ENCODE measurements around the gene OS9.
"Not testable (repeated sequence)": the region's sequence is repeated elsewhere in the genome, so short reads cannot be mapped to it uniquely, and the experiment has no call there.

The OS9 gene

DNA sequence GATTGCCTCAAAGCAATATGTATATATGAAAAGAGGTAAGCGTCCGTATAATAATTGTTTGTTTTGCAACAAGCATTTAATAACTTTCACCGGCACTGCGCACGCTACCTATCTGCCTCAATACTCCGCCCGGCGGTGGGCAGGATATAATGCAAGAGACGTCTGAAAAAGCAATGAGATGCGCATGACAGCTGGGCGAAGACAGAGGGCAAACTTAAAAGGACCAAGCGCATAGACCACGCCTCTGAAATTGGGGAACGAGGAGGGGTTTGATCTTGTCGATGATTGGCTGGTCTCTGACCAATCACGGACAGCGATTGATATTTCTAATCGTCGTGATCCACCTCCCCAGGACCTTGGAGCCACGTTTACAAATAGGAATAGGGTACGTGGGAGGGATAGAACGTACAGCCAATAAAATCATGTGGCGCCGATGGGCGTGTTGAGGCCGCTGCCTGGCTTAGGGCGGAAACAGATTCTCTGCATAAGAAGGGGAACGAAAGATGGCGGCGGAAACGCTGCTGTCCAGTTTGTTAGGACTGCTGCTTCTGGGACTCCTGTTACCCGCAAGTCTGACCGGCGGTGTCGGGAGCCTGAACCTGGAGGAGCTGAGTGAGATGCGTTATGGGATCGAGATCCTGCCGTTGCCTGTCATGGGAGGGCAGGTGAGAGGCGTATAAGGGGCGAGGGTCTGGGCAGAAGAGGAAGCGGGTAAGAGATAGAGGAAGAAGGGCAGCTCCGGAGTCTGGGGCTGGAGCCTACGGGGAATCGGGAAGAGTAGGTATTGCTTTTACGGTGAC, at the start of gene OS9:
Gene OS9 (plus strand): TSS at position 474 of the 800 bp plus-strand sequence. CDS start 30 bp downstream, at position 504.
- peak; percentile 99 for DNase-seq

- DNase-seq: not testable (repeated sequence)
These were observed 47.8 kb upstream of the OS9 start for GRCh38 chr12:57645990-57646658.

DNA sequence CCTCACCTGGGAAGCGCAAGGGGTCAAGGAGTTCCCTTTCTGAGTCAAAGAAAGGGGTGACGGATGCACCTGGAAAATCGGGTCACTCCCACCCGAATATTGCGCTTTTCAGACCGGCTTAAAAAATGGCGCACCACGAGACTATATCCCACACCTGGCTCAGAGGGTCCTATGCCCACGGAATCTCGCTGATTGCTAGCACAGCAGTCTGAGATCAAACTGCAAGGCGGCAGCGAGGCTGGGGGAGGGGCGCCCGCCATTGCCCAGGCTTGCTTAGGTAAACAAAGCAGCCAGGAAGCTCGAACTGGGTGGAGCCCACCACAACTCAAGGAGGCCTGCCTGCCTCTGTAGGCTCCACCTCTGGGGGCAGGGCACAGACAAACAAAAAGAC, 47.3 kb upstream of the OS9 start:
- DNase-seq: not testable (repeated sequence)

- no peak for DNase-seq
These were observed 39.9 kb upstream of the OS9 start for GRCh38 chr12:57654042-57654441.

- no peak for DNase-seq
These were observed 38.2 kb upstream of the OS9 start for GRCh38 chr12:57655541-57656240.

DNA sequence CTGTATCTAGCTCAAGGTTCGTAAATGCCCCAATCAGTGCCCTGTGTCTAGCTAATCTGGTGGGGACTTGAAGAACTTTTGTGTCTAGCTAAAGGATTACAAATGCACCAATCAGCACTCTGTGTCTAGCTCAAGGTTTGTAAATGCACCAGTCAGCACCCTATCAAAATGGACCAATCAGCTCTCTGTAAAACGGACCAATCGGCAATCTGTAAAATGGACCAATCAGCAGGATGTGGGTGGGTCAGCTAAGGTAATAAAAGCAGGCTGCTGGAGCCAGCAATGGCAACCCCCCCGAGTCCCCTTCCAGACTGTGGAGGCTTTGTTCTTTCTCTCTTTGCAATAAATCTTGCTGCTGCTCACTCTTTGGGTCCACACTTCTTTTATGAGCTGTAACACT, 37.5 kb upstream of the OS9 start:
- DNase-seq: not testable (repeated sequence)

GRCh38 chr12:57657744-57658143, 36.2 kb upstream of the OS9 start:
- no peak for DNase-seq

GRCh38 chr12:57658890-57659289, 35.0 kb upstream of the OS9 start:
- DNase-seq: no peak

GRCh38 chr12:57661376-57661775, 32.6 kb upstream of the OS9 start:
- no peak for DNase-seq

- DNase-seq: not testable (repeated sequence)
These were observed 28.7 kb upstream of the OS9 start for GRCh38 chr12:57665066-57665820.

- no peak for DNase-seq
These were observed 27.0 kb upstream of the OS9 start for GRCh38 chr12:57666897-57667296.

GRCh38 chr12:57669691-57670090, 24.2 kb upstream of the OS9 start:
- DNase-seq: not testable (repeated sequence)

DNA sequence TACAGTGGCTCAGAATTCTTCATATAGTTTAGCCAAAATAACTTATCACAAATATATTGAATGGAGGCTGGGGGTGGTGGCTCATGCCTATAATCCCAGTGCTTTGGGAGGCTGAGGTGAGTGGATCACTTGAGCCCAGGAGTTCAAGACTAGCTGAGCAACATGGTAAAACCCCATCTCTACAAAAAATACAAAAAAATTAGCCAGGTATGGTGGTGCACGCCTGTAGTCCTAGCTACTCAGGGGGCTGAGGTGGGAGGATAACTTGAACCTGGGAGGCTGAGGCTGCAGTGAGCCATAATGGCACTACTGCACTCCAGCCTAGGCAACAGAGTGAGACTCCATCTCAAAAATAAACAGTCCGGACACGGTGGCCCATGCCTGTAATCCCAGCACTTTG, 22.1 kb upstream of the OS9 start:
- DNase-seq: not testable (repeated sequence)

DNA sequence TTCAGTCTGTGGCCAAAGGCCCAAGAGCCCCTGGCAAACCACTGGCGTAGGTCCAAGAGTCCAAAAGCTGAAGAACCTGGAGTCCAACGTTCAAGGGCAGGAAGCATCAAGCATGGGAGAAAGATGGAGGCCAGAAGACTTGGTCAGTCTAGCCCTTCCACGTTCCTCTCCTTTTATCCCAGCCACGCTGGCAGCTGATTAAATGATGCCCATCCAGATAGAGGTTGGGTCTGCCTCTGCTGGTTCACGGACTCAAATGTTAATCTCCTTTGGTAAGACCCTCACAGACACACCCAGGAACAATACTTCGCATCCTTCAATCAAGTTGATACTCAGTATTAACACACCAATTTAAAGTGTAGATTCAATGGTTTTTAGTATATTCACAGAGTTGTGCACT, 21.1 kb upstream of the OS9 start:
- no peak for DNase-seq

- DNase-seq: no peak
These were observed 19.2 kb upstream of the OS9 start for GRCh38 chr12:57674691-57675090.

DNA sequence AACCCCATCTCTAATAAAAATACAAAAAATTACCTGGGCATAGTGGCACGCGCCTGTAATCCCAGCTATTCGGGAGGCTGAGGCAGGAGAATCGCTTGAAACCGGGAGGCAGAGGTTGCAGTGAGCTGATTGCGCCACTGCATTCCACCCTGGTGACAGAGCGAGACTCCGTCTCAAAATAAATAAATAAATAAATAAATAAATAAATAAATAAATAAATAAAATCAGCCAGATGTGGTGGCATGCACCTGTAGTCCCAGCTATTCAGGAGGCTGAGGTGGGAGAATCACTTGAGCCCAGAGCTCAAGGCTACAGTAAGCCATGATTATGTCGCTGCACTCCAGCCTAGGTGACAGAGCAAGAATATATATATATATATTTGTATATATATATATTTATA, 16.0 kb upstream of the OS9 start:
- not testable (repeated sequence) for DNase-seq

DNA sequence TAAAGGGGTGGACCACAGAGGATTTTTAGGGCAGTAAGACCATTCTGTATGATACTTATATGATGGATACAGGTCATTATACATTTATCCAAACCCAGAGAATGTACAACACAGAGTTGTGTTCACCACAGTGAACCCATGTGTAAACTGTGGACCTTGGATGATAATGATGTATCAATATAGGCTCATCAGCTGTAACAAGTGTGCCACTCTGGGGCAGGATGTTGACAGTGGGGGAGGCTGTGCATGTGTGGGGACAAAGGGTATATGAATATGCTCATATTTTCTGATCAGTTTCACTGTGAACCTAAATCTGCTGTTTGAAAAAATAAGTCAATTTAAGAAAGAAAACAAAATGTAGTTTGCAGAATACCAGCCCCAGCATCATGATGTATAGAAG, 14.2 kb upstream of the OS9 start:
- no peak for DNase-seq

GRCh38 chr12:57687862-57688261, 6.1 kb upstream of the OS9 start:
- DNase-seq: no peak

DNA sequence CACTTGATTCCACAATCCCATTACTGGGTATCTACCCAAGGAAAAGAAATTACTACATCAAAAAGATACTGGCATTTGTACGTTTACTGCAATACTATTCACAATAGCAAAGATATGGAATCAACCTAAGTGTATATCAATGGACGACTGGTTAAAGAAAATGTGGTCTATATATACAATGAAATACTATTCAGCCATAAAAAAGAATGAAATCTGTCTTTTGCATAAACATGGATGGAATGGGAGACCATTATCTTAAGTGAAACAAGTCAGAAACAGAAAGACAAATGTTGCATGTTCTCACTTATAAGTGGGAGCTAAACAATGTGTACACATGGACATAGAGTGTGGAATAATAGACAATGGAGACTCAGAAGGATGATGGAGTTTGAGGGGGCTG, 5.0 kb upstream of the OS9 start:
- no peak for DNase-seq

DNA sequence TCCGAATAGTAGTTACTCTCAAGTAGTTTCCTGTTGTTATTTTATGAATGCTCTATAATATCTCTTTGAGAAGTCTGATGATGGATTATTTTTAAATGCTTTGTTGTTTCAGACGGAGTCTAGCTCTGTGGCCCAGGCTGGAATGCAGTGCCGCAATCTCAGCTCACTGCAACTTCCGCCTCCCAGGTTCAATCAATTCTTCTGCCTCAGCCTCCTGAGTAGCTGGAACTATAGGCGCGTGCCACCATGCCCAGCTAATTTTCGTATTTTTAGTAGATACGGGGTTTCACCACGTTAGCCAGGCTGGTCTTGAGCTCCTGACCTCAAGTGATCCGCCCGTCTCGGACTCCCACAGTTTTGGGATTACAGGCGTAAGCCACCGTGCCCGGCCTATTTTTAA, 1.4 kb upstream of the OS9 start:
- DNase-seq: no peak

- DNase-seq: no peak
These were observed 644 bp upstream of the OS9 start for GRCh38 chr12:57693317-57693658.

DNA sequence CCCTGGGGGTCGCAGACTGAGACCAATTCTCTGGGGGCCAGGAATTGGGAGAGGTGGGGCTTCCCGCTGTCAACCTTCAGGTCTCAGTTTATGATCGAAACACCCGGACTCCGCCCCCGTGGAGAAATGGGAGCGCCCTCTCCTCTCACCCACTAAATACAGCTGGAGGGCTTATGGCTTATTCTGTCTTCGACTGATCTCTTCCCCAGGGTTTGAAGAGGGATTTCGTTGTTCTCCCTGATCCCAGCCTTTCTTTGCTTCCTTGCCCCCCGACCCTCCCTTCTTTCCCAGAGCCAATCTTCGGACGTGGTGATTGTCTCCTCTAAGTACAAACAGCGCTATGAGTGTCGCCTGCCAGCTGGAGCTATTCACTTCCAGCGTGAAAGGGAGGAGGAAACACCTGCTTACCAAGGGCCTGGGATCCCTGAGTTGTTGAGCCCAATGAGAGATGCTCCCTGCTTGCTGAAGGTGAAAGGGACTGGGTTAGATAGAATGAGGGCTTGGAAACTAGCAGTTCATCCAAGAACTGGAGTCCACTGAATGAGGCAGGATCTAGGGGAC, 607 bp downstream of the OS9 start:
- no peak for DNase-seq
